DMS114 treated with DMSO at 0.1 percent for 48 hours (cell line): ENCODE results near the gene TCF3.
"Not testable (repeated sequence)": the region's sequence is repeated elsewhere in the genome, so short reads cannot be mapped to it uniquely, and the experiment has no call there.

ENCODE experiments used
- DNase-seq: peaks from one replicate; lab custom pipeline; 2025; ENCODE audit not compliant: unreplicated experiment; lab: John Stamatoyannopoulos, UW

TCF3 gene

DNA sequence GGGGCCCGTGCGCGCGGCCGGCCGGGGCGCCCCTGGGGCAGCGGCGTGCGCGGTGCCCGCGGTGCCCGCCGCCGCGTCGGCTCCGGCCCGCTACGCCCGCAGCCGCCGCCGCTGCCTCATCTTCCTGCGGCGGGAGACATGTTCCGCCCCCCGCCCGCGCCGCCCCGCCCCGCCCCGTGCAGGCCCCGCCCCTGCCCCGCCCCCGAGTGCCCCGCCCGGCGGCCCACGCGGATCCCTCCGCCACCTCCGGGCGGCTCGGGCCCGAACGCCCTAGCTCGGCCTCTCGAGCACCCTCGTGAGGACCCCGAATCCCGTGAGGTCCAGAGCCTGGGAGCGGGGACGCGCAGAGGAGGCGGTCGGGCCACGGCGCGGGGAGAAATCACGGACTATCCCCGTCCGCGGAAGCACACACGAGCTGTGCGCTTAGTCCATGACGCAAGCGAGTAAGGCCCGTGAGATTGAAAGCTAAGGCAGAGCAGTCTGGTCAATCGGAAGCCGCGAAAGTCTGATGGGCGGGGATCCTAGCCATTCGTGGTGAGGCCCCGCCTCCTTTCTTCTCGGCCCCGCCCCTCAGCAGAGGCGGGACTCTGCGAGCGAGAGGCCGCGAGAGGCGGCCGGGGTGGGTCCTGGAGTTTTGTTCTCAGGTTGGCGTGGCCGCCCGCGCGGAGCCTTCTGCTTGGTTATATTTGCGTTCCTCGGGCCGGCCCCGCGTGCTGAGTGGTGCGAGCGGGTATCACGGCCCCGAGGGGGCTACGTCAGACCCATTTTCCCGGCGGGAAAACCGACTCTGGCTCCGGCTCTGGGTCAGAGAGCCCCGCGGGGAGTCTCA, at the start of gene TCF3:
Gene TCF3, minus strand, starts transcription at position 145 of the 829 bp plus-strand sequence. CDS start 2,367 bp downstream, outside the sequence.
- peak; percentile 88 for DNase-seq

DNA sequence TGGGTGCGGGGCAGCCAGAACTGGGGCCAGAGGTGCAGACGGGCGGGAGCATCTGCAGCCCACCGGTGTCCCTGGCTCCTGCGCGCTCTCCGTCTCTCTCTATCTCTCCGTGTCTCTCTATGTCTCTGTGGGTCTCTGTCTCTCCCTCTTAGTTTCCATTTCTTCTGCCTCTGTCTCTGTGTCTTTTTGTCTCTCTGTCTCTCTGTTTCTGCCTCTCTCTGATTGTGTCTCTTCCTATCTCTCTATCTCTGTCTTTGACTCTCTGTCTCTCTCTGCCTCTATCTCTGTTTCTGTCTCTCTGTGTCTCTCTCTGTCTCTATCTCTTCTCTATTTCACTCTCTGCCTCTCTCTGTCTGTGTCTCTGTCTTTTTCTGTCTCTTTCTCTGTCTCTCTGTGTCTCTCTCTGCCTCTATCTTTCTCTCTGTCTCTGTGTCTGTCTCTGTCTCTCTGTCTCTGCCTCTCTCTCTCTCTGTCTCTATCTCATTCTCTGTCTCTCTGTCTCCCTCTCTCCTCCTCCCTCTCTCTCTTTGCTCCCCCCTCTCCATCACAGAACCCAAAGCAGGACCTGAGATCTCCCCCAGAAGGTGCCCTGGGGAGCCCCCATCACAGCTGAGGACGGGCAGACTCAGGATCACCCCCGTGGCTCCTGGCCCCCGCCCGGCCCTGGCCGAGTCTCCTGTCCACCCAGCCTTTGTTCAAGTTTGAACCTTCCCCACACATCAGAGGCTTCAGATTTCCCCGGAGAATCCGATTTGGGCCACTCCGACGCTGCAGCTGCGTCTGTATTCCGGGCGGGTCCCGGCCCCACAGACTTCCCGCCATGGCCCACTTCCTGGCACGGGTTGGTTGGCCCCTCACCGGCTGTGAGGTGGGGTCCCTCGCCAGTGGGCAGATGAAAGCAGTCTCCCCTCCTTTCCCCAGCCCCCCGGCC, 48.6 kb upstream of the TCF3 start:
- DNase-seq, result no peak

DNA sequence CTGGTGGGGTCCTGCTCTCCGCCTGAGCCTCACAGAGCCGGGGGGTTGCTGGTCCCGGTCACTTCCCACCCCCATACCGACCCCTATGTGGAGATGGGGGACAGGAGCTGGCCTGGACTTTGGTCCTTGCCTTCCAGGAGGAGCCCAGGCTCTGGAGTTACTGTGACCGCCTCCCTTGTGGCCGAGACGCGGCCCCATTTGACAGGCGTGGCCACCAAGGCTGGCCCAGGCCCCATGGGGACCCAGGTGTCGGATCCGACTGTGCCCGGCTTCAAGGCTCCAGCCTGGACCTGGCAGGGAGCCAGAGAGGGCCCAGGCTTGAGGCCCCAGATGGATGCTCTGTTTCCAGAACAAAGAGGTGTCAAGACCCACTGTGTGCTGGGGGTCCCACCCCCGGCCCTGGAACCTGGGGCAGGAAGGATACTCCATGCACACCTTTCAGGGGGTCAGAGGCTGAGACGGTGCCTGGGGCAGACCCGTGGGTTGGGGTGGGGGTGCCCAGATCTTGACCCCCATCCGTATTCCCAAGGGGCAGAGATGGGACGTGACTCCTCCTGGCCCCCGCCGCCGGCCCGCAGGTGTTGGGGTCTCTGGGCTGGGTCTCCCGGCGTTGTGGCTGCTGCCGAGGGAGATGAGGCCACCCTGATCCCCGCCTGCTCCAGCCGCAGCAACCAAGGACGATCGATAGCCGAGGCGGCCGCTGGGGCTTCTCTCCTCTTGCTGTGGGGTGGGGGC, 47.8 kb upstream of the TCF3 start:
- no peak for DNase-seq

DNA sequence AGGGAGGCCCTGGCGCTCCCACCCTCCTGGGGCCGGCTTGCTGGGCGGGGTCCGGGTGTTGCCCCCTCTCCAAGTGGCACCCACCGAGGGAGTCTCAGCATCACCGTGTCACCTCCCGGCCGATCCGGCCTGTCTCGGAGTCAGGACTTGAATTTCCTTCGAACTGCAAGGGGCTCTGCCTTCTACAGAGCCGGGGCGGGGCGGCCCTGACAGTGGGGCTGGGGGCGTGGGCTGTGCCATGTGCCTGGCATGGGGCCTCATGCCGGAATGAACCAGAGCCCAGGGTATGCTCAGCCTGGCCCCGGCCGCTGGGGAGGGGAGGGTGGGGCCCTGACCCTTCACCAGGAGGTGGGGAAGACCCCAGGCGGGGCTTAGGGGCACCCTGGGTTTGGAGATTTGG, 47.0 kb upstream of the TCF3 start:
- no peak for DNase-seq

DNA sequence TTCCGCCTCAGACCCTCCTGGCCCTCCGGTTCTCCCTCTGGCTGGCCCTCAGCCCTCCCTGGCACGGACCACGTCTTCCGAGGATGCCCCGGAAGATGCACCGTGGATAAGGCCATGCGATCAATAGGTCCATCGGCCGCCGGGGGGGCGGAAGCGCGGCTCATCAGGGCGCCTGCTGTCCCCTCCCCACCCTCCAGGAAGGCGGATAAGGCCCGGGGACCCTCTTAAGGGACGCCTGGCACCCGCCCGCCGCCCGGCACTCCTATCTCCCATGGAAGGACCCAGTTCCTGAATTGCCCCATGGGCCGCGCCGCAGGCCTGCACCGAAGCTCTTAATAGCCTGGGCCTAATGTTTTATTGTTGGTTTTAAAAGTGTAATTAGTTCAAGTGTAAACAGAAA, 46.2 kb upstream of the TCF3 start:
- no peak for DNase-seq

DNA sequence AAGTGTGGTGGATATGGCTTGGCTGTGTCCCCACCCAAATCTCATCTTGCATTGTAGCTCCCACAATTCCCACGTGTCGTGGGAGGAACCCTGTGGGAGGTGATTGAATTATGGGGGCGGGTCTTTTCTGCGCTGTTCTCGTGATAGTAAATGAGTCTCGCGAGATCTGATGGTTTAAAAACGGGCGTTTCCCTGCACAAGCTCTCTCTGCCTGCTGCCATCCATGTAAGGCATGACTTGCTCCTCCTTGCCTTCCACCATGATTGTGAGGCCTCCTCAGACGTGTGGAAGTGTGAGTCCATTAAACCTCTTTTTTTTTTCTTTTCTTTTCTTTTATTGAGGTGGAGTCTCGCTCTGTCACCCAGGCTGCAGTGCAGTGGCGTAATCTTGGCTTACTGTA, 43.1 kb upstream of the TCF3 start:
- DNase-seq, result not testable (repeated sequence)

DNA sequence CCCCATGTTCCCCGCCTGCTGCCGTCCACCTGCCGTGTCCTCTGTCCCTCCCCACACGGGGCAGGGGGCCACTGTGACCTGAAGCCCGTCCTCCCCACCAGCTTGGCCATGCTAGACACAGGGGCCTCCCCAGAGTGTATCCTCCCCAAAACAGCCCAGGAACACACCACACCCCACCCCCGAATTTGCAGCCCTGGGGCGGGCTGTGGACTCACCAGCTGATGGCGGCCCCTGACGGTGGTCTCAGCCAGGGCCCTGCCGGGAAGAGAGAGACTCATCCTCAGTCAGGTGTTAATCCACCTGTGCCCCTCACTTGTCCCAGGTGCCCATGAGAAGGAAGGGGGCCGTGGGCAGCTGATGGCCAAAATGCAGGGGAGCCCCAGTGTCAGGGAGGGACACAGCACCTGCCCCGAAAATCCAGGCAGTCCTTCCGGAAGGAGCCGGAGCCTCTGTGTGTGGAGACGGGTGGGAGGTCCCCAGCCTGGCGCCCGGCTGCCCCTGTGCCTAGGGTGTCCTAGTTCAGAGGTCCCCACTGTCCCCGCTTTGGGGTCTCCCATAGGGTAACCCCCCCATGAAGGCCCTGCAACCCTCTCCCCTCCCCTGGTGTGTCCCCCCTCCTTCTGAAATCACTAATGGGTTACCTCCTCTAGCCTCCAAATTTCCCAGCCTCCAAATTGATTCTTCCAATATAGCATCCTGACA, 39.3 kb upstream of the TCF3 start:
- no peak for DNase-seq

GRCh38 chr19:1690699-1691307, 38.4 kb upstream of the TCF3 start:
- peak; percentile 22 for DNase-seq

DNA sequence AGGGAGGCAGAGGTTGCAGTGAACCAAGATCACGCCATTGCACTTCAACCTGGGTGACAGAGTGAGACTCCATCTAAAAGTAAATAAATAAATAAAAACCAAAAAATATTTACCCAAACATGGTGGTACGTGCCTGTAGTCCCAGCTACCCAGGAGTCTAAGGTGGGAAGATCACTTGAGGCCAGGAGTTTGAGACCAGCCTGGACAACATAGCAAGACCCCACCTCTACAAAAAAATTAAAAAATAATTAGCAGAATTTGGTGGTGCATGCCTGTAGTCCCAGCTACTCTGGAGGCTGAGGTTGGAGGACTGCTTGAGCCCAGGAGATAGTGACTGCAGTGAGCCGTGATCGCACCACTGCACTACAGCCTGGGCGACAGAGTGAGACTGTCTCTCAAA, 33.4 kb upstream of the TCF3 start:
- DNase-seq, result not testable (repeated sequence)

GRCh38 chr19:1685046-1685445, 32.6 kb upstream of the TCF3 start:
- no peak for DNase-seq

GRCh38 chr19:1684573-1684912, 32.1 kb upstream of the TCF3 start:
- DNase-seq, result no peak

- DNase-seq, result no peak
Observed at GRCh38 chr19:1683869-1684572, 31.6 kb upstream of the TCF3 start.

DNA sequence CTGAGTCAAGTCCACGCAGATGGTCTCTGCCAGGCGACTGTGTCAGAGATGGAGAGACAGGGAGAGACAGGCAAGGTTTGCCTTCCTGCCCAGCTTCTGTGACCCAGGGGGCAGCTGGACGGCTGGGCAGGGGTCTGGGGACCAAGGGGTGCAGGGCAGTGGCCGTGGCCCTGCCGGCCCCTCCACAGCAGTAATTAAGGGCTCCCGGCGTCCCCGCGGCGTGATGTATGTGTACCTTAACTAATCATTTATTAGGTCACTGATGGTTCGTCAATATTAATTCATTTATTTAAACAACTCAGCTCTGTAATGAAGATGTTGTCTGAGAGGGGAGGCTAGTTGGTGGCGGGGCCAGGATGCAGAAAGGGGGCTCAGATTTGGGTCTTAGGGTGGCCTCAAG, 28.6 kb upstream of the TCF3 start:
- no peak for DNase-seq

GRCh38 chr19:1678073-1678472, 25.7 kb upstream of the TCF3 start:
- no peak for DNase-seq

- DNase-seq, result no peak
Observed at GRCh38 chr19:1676351-1677266, 24.2 kb upstream of the TCF3 start.

DNA sequence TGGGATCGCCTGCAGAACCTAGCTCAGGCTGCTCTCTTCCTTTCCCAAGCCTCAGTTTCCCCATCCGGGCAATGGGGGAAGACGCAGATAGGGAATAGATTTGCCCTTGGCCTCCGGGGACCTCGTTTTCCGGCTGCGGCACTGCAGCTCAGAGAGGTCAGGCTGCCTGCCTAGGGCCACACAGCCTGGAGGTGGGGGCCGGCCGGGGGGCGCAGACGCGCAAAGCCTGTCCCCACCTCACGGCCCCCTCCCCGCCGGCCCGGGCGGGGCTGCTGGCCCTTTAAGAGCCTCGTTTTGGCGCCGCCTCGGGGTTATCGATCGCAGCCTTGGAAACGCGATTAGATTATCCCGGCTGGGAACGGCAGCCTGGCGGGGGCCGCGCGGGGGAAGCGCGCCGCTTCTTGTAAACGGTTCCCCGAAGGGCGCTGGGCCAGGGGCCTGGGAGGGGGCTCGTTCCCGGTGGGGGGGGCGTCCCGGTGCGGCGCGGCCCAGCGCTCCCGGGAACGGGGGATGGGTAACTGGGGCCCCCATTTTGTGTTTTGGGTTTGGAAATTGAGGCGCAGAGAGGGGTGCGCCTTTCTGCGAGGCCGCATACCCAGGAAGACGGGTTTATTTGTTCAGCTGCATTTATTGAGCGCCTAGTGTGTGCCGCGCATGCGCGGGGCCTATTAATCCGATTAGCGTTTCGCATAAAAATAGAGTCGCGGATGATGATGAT, 23.4 kb upstream of the TCF3 start:
- DNase-seq, result no peak

DNA sequence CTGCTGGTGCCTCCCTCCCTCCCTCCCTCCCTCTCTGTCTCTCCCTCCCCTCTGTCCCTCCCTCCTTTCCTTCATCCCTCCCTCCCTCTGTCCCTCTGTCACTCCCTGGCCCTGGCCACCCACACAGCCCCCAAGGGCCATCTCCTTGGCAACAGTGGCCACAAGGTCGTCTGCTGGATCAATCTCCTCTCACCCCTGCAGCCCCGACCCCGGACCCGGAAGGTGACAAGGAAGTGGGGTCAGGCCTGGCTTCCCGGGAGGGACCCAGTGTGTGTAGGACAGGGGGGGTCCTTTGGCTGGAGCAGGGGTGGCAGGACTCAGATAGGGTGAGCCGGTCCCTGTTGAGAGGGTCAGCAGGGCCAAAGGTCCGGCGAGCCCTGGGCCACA, 21.9 kb upstream of the TCF3 start:
- DNase-seq, result no peak

- no peak for DNase-seq
Observed at GRCh38 chr19:1673645-1674292, 21.4 kb upstream of the TCF3 start.
